Measurements from ENCODE around the gene TSHR.

GRCh38 chr14:81028461-81028860 is 73.0 kb downstream of the TSHR start:
- TF ChIP-seq POLR2A (IDR thresholded peaks at IDR 0.05; ENCODE audit: low read depth, low read length) (no peak), POLR2AphosphoS5 (IDR thresholded peaks at IDR 0.05; ENCODE audit: low read depth, low read length) (no peak)
